IMR-90 (cell line): ENCODE measurements around the gene TNK2. TPM values are rescaled to one million over a fixed set of nuclear protein-coding genes. Genes with fewer than 3 reads are reported as not detected.
"Not testable (repeated sequence)": the region's sequence is repeated elsewhere in the genome, so short reads cannot be mapped to it uniquely, and the experiment has no call there.

Experiments
- ATAC-seq: fragments of 200-7000 bp; cut with Tn5 transposase; 2 replicates; pipeline ENCODE4 v1.9.1; 2020; ENCODE audit warnings: low read depth, mild to moderate bottlenecking, moderate library complexity
- BruUV-seq: library from RNA; stranded (reverse); fragments of 400-500 nt; replicated peaks from 2 replicates; lab custom pipeline; 2021; lab: Mats Ljungman, UMichigan
- CTCF ChIA-PET: fragments of 300-600 bp; formaldehyde crosslinking; extraction: SDS; loops from one replicate; lab custom pipeline; 2021; ENCODE audit warnings: antibody characterized with exemption; lab: Yijun Ruan, JAX
- POLR2A ChIA-PET: fragments of 300-600 bp; sonication (Branson Sonifier 250); formaldehyde crosslinking; loops from one replicate; lab custom pipeline; 2022; ENCODE audit warnings: antibody characterized with exemption; ENCODE audit not compliant: unreplicated experiment; lab: Charles Lee
- DNase-seq: peaks from one replicate; pipeline ENCODE4 v3.0.0; 2013
- H2AFZ ChIP-seq: replicated peaks from 2 replicates; pipeline ENCODE3; 2013; ENCODE audit warnings: low read length, mild to moderate bottlenecking; ENCODE audit not compliant: poor library complexity
- H2AK5ac ChIP-seq: 2 replicates; pipeline ENCODE4 v1.6.1; 2013; ENCODE audit warnings: low read depth, low read length, inconsistent platforms
- H2AK9ac ChIP-seq: replicated peaks from 2 replicates; pipeline ENCODE3; 2013; ENCODE audit warnings: mild to moderate bottlenecking, low read depth, low read length, moderate library complexity; ENCODE audit not compliant: poor library complexity
- H2BK120ac ChIP-seq: 2 replicates; pipeline ENCODE4 v1.6.1; 2013; ENCODE audit warnings: low read depth, low read length, inconsistent platforms
- H2BK15ac ChIP-seq: 3 replicates; pipeline ENCODE4 v1.6.1; 2013; ENCODE audit warnings: low read depth, low read length, inconsistent platforms
- H2BK20ac ChIP-seq: 2 replicates; pipeline ENCODE4 v1.6.1; 2013; ENCODE audit warnings: low read depth, mild to moderate bottlenecking, inconsistent platforms, low read length, moderate library complexity
- H2BK5ac ChIP-seq: 2 replicates; pipeline ENCODE4 v1.6.1; 2013; ENCODE audit warnings: mild to moderate bottlenecking, low read depth, low read length, inconsistent platforms; ENCODE audit not compliant: poor library complexity, severe bottlenecking
- H3K14ac ChIP-seq: replicated peaks from 2 replicates; pipeline ENCODE4 v1.6.1; 2013; ENCODE audit warnings: low read depth, low read length, inconsistent platforms
- H3K18ac ChIP-seq: 2 replicates; pipeline ENCODE4 v1.6.1; 2013; ENCODE audit warnings: low read depth, low read length, control low read depth
- H3K23ac ChIP-seq: 2 replicates; pipeline ENCODE4 v1.6.1; 2013; ENCODE audit warnings: low read depth, low read length, inconsistent platforms
- H3K27ac ChIP-seq: 2 replicates; pipeline ENCODE4 v1.5.1; 2013; ENCODE audit warnings: mild to moderate bottlenecking, control low read depth, low read length; ENCODE audit not compliant: insufficient read depth
- H3K27me3 ChIP-seq: 2 replicates; pipeline ENCODE4 v1.6.1; 2013; ENCODE audit warnings: low read length; ENCODE audit not compliant: control insufficient read depth, insufficient read depth
- H3K36me3 ChIP-seq: 2 replicates; pipeline ENCODE4 v1.6.1; 2013; ENCODE audit warnings: low read length, mixed read lengths; ENCODE audit not compliant: control insufficient read depth, insufficient read depth
- H3K4ac ChIP-seq: 2 replicates; pipeline ENCODE4 v1.6.1; 2013; ENCODE audit warnings: low read depth, low read length, inconsistent platforms
- H3K4me1 ChIP-seq: 2 replicates; pipeline ENCODE4 v1.6.1; 2013; ENCODE audit warnings: low read length, mixed read lengths; ENCODE audit not compliant: control insufficient read depth, insufficient read depth
- H3K4me2 ChIP-seq: 2 replicates; pipeline ENCODE4 v1.6.1; 2013; ENCODE audit warnings: low read depth, mild to moderate bottlenecking, control low read depth, low read length, moderate library complexity
- H3K4me3 ChIP-seq: 2 replicates; pipeline ENCODE4 v1.5.1; 2013; ENCODE audit warnings: low read depth, mild to moderate bottlenecking, control low read depth, low read length, moderate library complexity; ENCODE audit not compliant: insufficient read depth
- H3K56ac ChIP-seq: 2 replicates; pipeline ENCODE4 v1.6.1; 2013; ENCODE audit warnings: low read length, inconsistent platforms; ENCODE audit not compliant: insufficient read depth; ENCODE audit errors: extremely low read depth
- H3K79me1 ChIP-seq, 2 experiments: 2 replicates each; pipeline ENCODE4 v1.6.1; 2013; ENCODE audit warnings: low read length in 2 of 2, inconsistent platforms in 1 of 2, low read depth in 1 of 2
- H3K9ac ChIP-seq: 2 replicates; pipeline ENCODE4 v1.6.1; 2013; ENCODE audit warnings: low read depth, low read length, control low read depth
- H3K9me1 ChIP-seq: 2 replicates; pipeline ENCODE4 v1.6.1; 2013; ENCODE audit warnings: low read length, inconsistent platforms; ENCODE audit not compliant: insufficient read depth
- H3K9me3 ChIP-seq: 2 replicates; pipeline ENCODE4 v1.6.1; 2013; ENCODE audit warnings: low read length; ENCODE audit not compliant: control insufficient read depth, insufficient read depth
- H4K20me1 ChIP-seq: 2 replicates; pipeline ENCODE4 v1.6.1; 2013; ENCODE audit warnings: low read length, inconsistent platforms; ENCODE audit not compliant: insufficient read depth
- H4K5ac ChIP-seq: 2 replicates; pipeline ENCODE4 v1.6.1; 2013; ENCODE audit warnings: mild to moderate bottlenecking, low read depth, low read length, control low read depth
- H4K8ac ChIP-seq, 2 experiments: 2 replicates each; pipeline ENCODE4 v1.6.1; 2013; ENCODE audit warnings: low read depth in 2 of 2, low read length in 2 of 2, control low read depth in 1 of 2, inconsistent platforms in 1 of 2
- H4K91ac ChIP-seq: 2 replicates; pipeline ENCODE4 v1.6.1; 2013; ENCODE audit warnings: low read depth, low read length, inconsistent platforms; ENCODE audit not compliant: insufficient read depth
- WGBS, 2 experiments: methylation state at CpG; one replicate each; pipeline versions ENCODE4 v1.1.5 to v1.1.7; 2013; ENCODE audit warnings: missing lambda C conversion rate in 2 of 2; ENCODE audit not compliant: insufficient read length in 1 of 2; ENCODE audit errors: extremely low coverage in 2 of 2; 5-methylcytosine and 5-hydroxymethylcytosine counted together
- dilution Hi-C: fragments of 300-500 bp; cut with HindIII; formaldehyde crosslinking; loops from one replicate; pipeline ENCODE4 v1.14.3; 2018; ENCODE audit warnings: low sequenced_read_pairs; ENCODE audit not compliant: unreplicated experiment
- in situ Hi-C: fragments of 300-500 bp; cut with MboI; formaldehyde crosslinking; loops from 3 replicates; pipeline ENCODE4 v1.14.3; 2019; ENCODE audit warnings: low sequenced_read_pairs, inconsistent platforms, mixed read lengths
- intact Hi-C: fragments of 100-400 bp; cut with micrococcal nuclease; formaldehyde crosslinking; loops from 2 replicates; pipeline ENCODE4 v1.10.0; 2022
- polyA plus RNA-seq, 3 experiments: library from polyadenylated mRNA; depleted of rRNA; stranded (reverse); fragments of >200 nt; gene quantifications; 2 replicates each; pipeline ENCODE4 v1.2.3, GENCODE V29; 2012; ENCODE audit warnings: low replicate concordance in 1 of 3
- total RNA-seq: library from RNA; depleted of rRNA; stranded (reverse); fragments of >200 nt; gene quantifications from 2 replicates; pipeline ENCODE4 v1.2.3, GENCODE V29; 2012

Gene TNK2
- total and polyA plus RNA-seq, 2 of the 4 experiments (the other 2 are of a cell fraction): 2.2 to 13.8 TPM

GRCh38 chr3:195954752-195955119, 46.4 kb upstream of the TNK2 start:
- H2BK15ac ChIP-seq, H2AK9ac ChIP-seq, H3K56ac ChIP-seq, H4K20me1 ChIP-seq, H3K9me3 ChIP-seq, dilution Hi-C loops, H4K5ac ChIP-seq, H3K14ac ChIP-seq, H3K9me1 ChIP-seq, H3K27ac ChIP-seq, H3K18ac ChIP-seq, H3K4ac ChIP-seq, BruUV-seq, H3K27me3 ChIP-seq, H3K9ac ChIP-seq, H2BK20ac ChIP-seq, H3K79me1 ChIP-seq, H4K8ac ChIP-seq, H3K4me1 ChIP-seq, H3K23ac ChIP-seq, H2AK5ac ChIP-seq, H2AFZ ChIP-seq, H3K36me3 ChIP-seq, intact Hi-C loops, H2BK120ac ChIP-seq, POLR2A ChIA-PET, H2BK5ac ChIP-seq, CTCF ChIA-PET, H4K91ac ChIP-seq, DNase-seq: not testable (repeated sequence)
- in situ Hi-C loops: loop anchor here (25.0 kb wide), 1 partner anchor 267 kb away; no protein-coding TSS in a partner anchor
- Histone ChIP-seq H3K4me3 (peak overlapping the region; percentile 64), H3K4me2 (peak overlapping the region; percentile 69)
- ATAC-seq: peak; percentile 36
- no CpG with 5 or more reads among the region's 27 CpGs for WGBS, 2 experiments
